ENCODE measurements around the gene KIAA1671.

KIAA1671 gene

DNA sequence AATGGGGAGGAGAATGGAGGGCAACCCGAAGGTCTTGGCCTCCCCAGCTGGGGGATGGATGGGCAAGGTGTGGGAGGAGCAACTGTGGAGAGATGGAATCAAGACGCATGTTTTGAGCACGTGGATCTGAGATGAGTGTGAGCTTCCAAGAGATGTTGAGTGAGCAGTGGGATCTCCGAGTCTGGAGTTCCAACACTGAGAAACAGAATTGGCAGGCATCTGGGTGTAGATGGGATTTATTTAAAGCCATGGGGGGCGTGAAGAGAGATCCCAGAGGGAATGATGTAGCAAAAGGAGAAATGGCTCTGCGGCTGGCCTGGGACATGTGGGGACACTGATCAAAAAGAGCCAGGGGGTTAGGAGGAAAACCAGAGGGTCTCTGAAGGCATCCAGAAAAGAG, 95.6 kb downstream of the KIAA1671 start:
- H3K36me3 Mint-ChIP-seq (ENCODE audit: low read depth) = peaks cover 34% of the 10 kb centered on the region
- no peak overlapping the region for H3K4me3 Mint-ChIP-seq
- no peak for DNase-seq
- H3K9me3 Mint-ChIP-seq = peaks cover 13% of the 10 kb centered on the region
- TF ChIP-seq, protein P1, sequence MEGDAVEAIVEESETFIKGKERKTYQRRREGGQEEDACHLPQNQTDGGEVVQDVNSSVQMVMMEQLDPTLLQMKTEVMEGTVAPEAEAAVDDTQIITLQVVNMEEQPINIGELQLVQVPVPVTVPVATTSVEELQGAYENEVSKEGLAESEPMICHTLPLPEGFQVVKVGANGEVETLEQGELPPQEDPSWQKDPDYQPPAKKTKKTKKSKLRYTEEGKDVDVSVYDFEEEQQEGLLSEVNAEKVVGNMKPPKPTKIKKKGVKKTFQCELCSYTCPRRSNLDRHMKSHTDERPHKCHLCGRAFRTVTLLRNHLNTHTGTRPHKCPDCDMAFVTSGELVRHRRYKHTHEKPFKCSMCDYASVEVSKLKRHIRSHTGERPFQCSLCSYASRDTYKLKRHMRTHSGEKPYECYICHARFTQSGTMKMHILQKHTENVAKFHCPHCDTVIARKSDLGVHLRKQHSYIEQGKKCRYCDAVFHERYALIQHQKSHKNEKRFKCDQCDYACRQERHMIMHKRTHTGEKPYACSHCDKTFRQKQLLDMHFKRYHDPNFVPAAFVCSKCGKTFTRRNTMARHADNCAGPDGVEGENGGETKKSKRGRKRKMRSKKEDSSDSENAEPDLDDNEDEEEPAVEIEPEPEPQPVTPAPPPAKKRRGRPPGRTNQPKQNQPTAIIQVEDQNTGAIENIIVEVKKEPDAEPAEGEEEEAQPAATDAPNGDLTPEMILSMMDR (IDR thresholded peaks at IDR 0.05) = no peak
- no peaks in the 10 kb centered on the region for H3K27me3 Mint-ChIP-seq (ENCODE audit: low read depth, poor library complexity)
- H3K27ac Mint-ChIP-seq = no peak overlapping the region
- peaks cover 34% of the 10 kb centered on the region for H3K4me1 Mint-ChIP-seq

DNA sequence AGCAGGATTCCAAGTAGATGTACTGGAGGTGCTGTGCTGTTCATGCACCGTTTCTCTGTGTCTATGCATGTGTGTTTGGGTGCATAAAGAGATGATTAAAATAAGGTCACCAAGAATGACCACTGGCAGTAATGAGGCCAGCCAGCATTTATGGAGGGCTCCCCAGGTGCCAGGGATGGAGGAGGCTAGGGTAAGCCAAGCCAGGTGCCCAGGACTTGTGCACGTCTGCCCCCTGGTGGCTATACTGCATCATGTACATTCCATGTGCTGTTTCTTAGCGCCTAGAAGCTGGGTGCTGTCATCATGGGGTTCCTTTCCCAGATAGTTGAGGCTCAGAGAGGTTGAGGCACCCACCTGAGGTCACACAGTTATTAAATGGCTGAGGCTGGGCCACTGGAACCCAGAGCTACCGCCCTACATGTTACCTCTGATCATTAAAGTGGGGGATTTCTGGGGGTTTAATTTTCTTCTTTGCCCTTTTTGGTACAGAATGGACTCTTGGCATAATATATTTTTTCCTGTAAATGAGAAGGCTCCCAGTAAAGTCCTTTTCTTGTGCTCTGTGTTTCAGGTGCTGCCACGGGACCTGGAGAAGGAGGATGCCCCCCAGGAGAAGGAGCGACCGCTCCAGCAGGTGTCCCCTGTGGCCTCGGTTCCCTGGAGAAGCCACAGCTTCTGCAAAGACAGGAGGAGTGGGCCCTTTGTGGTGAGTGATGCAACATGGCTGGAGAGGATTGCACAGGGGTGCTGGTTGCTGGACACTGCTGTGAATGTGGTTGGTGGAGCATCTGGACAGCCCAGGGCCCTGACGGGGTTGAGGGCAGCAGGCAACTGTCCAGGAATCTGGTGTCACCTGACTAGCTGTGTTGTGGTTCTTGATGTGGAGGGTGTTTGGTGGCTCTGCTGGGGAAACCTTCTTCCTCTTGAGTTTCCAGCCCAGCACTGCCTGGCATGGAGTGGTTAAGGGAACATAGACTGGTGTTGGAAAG, 96.4 kb downstream of the KIAA1671 start:
- Mint-ChIP-seq H3K36me3 (ENCODE audit: low read depth) (peaks cover 34% of the 10 kb centered on the region), H3K27me3 (ENCODE audit: low read depth, poor library complexity) (no peaks in the 10 kb centered on the region), H3K4me3 (no peak overlapping the region), H3K27ac (no peak overlapping the region), H3K4me1 (peaks cover 29% of the 10 kb centered on the region), H3K9me3 (peaks cover 13% of the 10 kb centered on the region)
- TF ChIP-seq, protein P1 (IDR thresholded peaks at IDR 0.05) = peak; percentile 78
- DNase-seq = peak; percentile 77

DNA sequence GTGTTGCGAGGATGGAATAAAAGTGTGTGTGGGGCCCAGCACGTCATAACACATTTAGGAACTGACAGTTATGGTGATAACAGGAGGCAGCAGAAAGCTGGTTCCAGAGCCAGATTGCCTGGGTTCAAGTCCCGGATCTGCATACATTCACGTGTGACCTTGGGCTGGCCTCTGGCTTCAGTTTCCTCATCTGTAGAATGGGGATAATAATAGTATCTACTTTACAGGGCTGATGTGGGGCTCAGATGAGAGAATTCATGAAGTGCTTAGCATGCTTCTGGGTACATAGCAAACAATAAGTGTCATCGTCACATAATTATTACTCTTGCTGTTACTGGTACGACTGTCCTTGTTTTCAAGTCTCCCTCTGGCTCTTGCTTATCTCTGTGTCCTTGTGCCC, 97.3 kb downstream of the KIAA1671 start:
- no peak overlapping the region for H3K27ac Mint-ChIP-seq
- no peak for DNase-seq
- no peaks in the 10 kb centered on the region for H3K27me3 Mint-ChIP-seq (ENCODE audit: low read depth, poor library complexity)
- no peak overlapping the region for H3K4me3 Mint-ChIP-seq
- TF ChIP-seq, protein P1 (IDR thresholded peaks at IDR 0.05) = no peak
- H3K4me1 Mint-ChIP-seq = peaks cover 21% of the 10 kb centered on the region
- H3K36me3 Mint-ChIP-seq (ENCODE audit: low read depth) = peaks cover 34% of the 10 kb centered on the region
- peaks cover 13% of the 10 kb centered on the region for H3K9me3 Mint-ChIP-seq

DNA sequence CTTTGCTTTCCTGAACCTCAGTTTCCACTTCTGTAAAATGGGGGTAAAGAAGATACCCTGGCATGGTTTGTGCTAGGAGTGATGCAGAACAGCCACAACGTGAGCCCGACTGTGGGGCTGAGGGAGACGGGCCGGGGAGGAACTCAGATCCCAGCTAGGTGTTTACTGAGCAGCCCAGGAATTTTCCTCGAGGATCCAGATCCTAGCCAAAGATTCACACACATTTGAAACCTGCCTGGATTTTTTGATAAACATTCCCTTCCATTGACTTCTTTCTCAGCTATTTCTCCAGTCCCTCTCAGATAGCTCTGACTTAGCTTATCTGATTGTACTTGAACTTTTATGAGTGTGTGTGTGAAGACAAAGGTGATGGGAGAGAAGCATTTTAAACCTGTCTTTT, 98.0 kb downstream of the KIAA1671 start:
- Mint-ChIP-seq H3K4me3 (no peak overlapping the region), H3K4me1 (peaks cover 26% of the 10 kb centered on the region), H3K36me3 (ENCODE audit: low read depth) (peaks cover 34% of the 10 kb centered on the region), H3K9me3 (peaks cover 13% of the 10 kb centered on the region), H3K27me3 (ENCODE audit: low read depth, poor library complexity) (no peaks in the 10 kb centered on the region), H3K27ac (no peak overlapping the region)
- no peak for DNase-seq
- TF ChIP-seq, protein P1 (IDR thresholded peaks at IDR 0.05) = no peak

DNA sequence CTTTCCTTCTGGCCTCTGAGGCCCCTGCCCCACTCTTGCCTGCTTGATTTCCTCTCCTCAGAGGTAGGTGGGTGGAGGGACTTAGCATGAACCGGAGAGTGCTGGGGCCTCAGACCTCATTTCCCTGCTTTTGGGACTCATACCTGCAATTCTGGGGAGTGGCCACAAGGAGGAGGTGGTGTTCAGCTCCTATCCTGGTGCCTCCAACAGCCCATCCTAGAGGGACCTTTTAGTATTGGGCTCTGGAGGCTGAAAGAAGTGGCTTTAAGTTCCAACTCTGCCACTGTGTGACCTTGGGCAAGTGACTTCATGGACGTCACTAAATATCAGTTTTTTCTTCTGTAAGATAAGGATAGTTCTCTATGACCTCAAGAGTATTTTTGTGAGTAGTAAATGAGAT, 98.6 kb downstream of the KIAA1671 start:
- Mint-ChIP-seq H3K9me3 (peaks cover 13% of the 10 kb centered on the region), H3K36me3 (ENCODE audit: low read depth) (peaks cover 34% of the 10 kb centered on the region), H3K4me3 (no peak overlapping the region), H3K27ac (no peak overlapping the region), H3K4me1 (peaks cover 21% of the 10 kb centered on the region), H3K27me3 (ENCODE audit: low read depth, poor library complexity) (no peaks in the 10 kb centered on the region)
- no peak for DNase-seq
- TF ChIP-seq, protein P1 (IDR thresholded peaks at IDR 0.05) = peak; percentile 35

Data from nephron progenitor cell (in vitro differentiated cells).